DOHH2 (cell line): Measurements from ENCODE around the gene HLA-DMA.

Experiments
- H3F3A ChIP-seq: fragments of 200-600 bp; sonication (generic), shearing (Covaris generic); 2 replicates; pipeline ENCODE4 v1.6.0; 2016; ENCODE audit warnings: antibody characterized with exemption, mild to moderate bottlenecking; ENCODE audit not compliant: control insufficient read depth, insufficient read depth
- H3K27ac ChIP-seq: fragments of 200-600 bp; sonication (generic); 2 replicates; pipeline ENCODE4 v1.5.1; 2014; ENCODE audit warnings: low read depth, mild to moderate bottlenecking, low read length, moderate library complexity
- H3K27me3 ChIP-seq: fragments of 200-600 bp; sonication (generic); 2 replicates; pipeline ENCODE4 v1.6.1; 2014; ENCODE audit warnings: mild to moderate bottlenecking, low read length, mixed read lengths; ENCODE audit not compliant: control insufficient read depth
- H3K36me3 ChIP-seq: fragments of 200-600 bp; sonication (generic); 2 replicates; pipeline ENCODE4 v1.6.1; 2014; ENCODE audit warnings: mild to moderate bottlenecking, low read length, moderate library complexity, mixed read lengths; ENCODE audit not compliant: control insufficient read depth
- H3K4me1 ChIP-seq: fragments of 200-600 bp; sonication (generic); 2 replicates; pipeline ENCODE4 v1.6.1; 2014; ENCODE audit warnings: mild to moderate bottlenecking, low read length, mixed read lengths; ENCODE audit not compliant: control insufficient read depth
- H3K4me2 ChIP-seq: fragments of 200-600 bp; sonication (generic); 2 replicates; pipeline ENCODE4 v1.6.0; 2014; ENCODE audit warnings: mild to moderate bottlenecking, low read length, moderate library complexity
- H3K4me3 ChIP-seq: fragments of 200-600 bp; sonication (generic); 2 replicates; pipeline ENCODE4 v1.5.1; 2014; ENCODE audit warnings: mild to moderate bottlenecking, low read length, mixed read lengths
- H3K79me2 ChIP-seq: fragments of 200-600 bp; sonication (generic); 2 replicates; pipeline ENCODE4 v1.6.1; 2014; ENCODE audit warnings: mild to moderate bottlenecking, low read length, mixed read lengths; ENCODE audit not compliant: control insufficient read depth
- H3K9me2 ChIP-seq: fragments of 200-600 bp; sonication (generic); replicated peaks from 2 replicates; pipeline ENCODE4 v1.6.1; 2014; ENCODE audit warnings: mild to moderate bottlenecking, low read length, mixed read lengths; ENCODE audit not compliant: control insufficient read depth
- H3K9me3 ChIP-seq: fragments of 200-600 bp; sonication (generic); 2 replicates; pipeline ENCODE4 v1.6.1; 2014; ENCODE audit warnings: antibody characterized with exemption, low read length, mixed read lengths; ENCODE audit not compliant: control insufficient read depth, insufficient read depth
- H4K20me1 ChIP-seq: fragments of 200-600 bp; sonication (generic); 2 replicates; pipeline ENCODE4 v1.6.0; 2014; ENCODE audit warnings: low read depth, mild to moderate bottlenecking, antibody characterized with exemption, low read length, moderate library complexity; ENCODE audit not compliant: control insufficient read depth, insufficient read depth
- EZH2phosphoT487 ChIP-seq: fragments of 200-600 bp; sonication (generic); IDR thresholded peaks from 2 replicates; pipeline ENCODE4 v1.6.1; 2017; ENCODE audit warnings: borderline replicate concordance, mild to moderate bottlenecking, antibody characterized with exemption, low read length, moderate library complexity, mixed read lengths
- TF ChIP-seq, protein P1 (sequence below): fragments of 200-600 bp; sonication (generic); IDR thresholded peaks from one replicate; pipeline ENCODE4 v1.5.1; 2014; ENCODE audit warnings: antibody characterized with exemption, mild to moderate bottlenecking, low read depth, low read length; ENCODE audit not compliant: poor library complexity, severe bottlenecking

Gene HLA-DMA

DNA sequence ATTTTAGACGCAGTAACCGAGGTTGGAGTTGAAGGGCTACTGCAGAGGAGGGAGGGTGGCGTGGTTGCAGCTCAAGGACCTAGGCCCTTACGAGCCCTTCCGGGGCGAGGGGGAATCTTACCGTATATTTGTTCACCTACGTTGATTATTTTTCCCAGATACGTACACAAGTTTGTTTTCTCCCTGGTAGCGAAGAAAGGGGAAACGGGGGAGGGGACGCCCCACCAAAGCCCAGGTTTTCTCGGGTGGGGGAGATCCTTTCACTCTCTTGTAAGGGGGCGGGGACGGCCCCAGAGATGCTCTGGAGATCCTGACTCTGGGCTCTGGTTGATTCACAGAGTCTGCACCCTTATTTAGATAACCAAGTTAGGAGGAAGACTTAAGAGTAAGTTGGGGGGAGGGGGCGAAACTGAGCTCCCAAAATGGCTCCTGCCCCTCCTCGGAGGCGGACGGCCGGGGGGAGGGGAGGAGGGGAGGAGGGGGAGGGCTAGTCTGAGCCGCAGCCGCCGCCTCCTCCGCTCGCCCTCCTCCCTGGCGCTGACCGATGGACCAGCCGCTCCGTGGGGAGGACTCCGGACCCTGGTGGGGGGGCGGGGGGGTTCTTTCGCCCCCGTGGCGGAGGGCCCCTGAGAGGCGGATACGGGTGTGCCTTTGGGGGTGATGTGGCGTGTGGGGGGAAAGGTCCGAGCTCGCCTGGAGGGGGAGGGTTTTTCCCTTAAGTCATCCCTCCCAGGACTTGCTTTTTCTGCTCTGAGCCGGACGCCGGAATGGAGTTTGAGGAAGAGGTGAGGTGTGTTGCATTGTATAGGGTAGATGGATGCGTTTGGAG, 17.7 kb upstream of the HLA-DMA start:
- Histone ChIP-seq H3K9me3 (no peaks in the 10 kb centered on the region), H3F3A (peaks cover 50% of the 10 kb centered on the region), H3K9me2 (no peaks in the 10 kb centered on the region), H3K4me3 (peak overlapping the region; percentile 90), H3K79me2 (peaks cover 91% of the 10 kb centered on the region), H3K4me1 (peaks cover 40% of the 10 kb centered on the region), H4K20me1 (peaks cover 29% of the 10 kb centered on the region), H3K27ac (peak overlapping the region; percentile 96), H3K27me3 (no peaks in the 10 kb centered on the region), H3K4me2 (peak overlapping the region; percentile 91), H3K36me3 (peaks cover 73% of the 10 kb centered on the region)
- TF ChIP-seq EZH2phosphoT487: no peak
- TF ChIP-seq, protein P1, sequence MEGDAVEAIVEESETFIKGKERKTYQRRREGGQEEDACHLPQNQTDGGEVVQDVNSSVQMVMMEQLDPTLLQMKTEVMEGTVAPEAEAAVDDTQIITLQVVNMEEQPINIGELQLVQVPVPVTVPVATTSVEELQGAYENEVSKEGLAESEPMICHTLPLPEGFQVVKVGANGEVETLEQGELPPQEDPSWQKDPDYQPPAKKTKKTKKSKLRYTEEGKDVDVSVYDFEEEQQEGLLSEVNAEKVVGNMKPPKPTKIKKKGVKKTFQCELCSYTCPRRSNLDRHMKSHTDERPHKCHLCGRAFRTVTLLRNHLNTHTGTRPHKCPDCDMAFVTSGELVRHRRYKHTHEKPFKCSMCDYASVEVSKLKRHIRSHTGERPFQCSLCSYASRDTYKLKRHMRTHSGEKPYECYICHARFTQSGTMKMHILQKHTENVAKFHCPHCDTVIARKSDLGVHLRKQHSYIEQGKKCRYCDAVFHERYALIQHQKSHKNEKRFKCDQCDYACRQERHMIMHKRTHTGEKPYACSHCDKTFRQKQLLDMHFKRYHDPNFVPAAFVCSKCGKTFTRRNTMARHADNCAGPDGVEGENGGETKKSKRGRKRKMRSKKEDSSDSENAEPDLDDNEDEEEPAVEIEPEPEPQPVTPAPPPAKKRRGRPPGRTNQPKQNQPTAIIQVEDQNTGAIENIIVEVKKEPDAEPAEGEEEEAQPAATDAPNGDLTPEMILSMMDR: no peak

DNA sequence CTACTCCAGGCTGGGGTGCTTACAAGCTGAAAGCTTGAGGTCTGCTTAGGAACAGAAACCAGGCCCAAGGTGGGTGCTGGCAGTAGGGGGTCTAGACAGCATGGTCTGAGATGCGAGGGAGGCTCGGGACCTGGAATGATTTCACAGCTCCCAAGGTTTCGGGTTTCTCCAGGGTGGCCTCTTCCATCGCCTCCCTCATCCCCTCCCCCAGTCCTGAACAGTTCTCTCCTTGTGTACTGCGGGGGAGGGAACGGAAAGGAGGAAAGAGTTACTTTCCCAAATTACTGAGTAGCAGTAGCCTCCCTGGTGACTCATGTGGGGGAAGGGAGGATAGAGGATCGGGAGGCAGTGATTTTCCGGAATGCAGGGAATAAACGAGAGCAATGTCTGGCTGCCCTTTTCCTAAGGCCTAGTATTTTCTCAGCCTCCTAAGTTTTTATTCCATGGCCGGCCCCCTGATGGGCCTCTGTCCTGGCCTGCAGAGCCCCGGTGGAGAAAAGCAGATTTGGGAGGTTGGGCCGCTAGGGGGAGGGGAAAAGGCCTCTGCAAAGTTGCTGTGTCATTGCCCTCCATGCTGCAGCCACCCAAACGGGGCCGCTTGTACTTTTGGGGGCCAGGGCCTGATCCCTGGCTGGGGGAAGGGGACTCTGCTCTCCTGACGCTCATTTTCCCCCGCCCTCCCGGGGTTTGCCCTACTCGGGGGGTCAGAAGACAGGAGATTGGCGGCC, 17.0 kb upstream of the HLA-DMA start:
- peaks cover 21% of the 10 kb centered on the region for H4K20me1 ChIP-seq
- H3K36me3 ChIP-seq: peaks cover 65% of the 10 kb centered on the region
- H3K27ac ChIP-seq: peak overlapping the region; percentile 96
- peaks cover 86% of the 10 kb centered on the region for H3K79me2 ChIP-seq
- H3K9me3 ChIP-seq: no peaks in the 10 kb centered on the region
- H3F3A ChIP-seq: peaks cover 50% of the 10 kb centered on the region
- H3K27me3 ChIP-seq: no peaks in the 10 kb centered on the region
- H3K4me2 ChIP-seq: peak overlapping the region; percentile 91
- TF ChIP-seq EZH2phosphoT487: no peak
- TF ChIP-seq, protein P1: peak; percentile 39
- peaks cover 40% of the 10 kb centered on the region for H3K4me1 ChIP-seq
- H3K9me2 ChIP-seq: no peaks in the 10 kb centered on the region
- H3K4me3 ChIP-seq: peak overlapping the region; percentile 90

DNA sequence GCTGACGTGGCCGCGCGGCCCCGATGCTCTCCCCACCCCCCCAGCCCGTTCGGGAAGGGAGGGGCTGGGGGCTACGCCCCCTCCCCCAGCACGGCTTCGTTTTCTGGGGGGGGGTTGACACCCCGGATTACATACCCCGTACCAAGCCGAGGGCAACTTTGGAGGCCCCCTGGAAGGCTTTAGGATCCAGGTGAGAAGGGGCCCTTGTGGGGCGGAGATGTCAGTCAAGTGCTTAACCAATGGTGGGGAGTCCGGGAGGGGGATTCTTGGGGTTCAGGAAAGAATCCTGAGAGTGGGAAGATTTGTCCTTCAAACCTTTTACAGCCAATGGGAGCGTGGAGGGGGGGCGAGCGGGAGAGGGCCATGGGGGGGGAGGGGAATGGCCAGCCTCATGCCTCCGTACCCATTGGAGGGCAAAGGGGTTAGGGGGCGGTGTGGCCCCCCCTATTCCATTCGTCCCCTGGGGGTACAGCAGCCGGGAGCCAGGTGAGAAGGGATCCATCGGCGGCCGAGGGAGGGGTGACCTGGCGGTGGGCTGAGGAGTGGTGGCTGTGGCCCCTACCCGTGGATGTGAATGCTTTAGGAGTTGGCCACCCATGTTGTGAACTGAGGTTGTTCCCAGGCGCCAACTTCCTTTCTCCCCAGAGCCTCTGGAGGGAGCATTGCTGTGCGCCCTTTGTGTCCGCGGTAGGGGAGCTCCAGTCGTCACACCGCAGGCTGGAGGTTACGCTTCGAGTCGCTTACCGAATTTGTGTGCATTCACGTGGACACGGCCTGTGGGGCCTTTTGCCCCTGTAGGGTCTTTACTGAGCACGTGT, 16.2 kb upstream of the HLA-DMA start:
- H3F3A ChIP-seq: peaks cover 45% of the 10 kb centered on the region
- H3K36me3 ChIP-seq: peaks cover 58% of the 10 kb centered on the region
- peak overlapping the region; percentile 90 for H3K4me3 ChIP-seq
- TF ChIP-seq, protein P1: no peak
- no peak for TF ChIP-seq EZH2phosphoT487
- no peaks in the 10 kb centered on the region for H3K27me3 ChIP-seq
- peak overlapping the region; percentile 96 for H3K27ac ChIP-seq
- H3K9me3 ChIP-seq: no peaks in the 10 kb centered on the region
- peaks cover 39% of the 10 kb centered on the region for H3K4me1 ChIP-seq
- peaks cover 78% of the 10 kb centered on the region for H3K79me2 ChIP-seq
- H4K20me1 ChIP-seq: peaks cover 14% of the 10 kb centered on the region
- peak overlapping the region; percentile 91 for H3K4me2 ChIP-seq
- H3K9me2 ChIP-seq: no peaks in the 10 kb centered on the region
